Effector memory CD8-positive, alpha-beta T cell (primary cell): Measurements from ENCODE around the gene CDC14B.
A peak's percentile ranks its signal among the peaks of the same experiment; 100 is the strongest.
"Not testable (repeated sequence)": the region's sequence is repeated elsewhere in the genome, so short reads cannot be mapped to it uniquely, and the experiment has no call there.

Source experiments
- ATAC-seq: fragments of 150-1000 bp; cut with Tn5 transposase; replicated peaks from 2 replicates; pipeline ENCODE4 v1.10.0; 2021; ENCODE audit warnings: mild to moderate bottlenecking, moderate library complexity
- DNase-seq, 3 experiments: peaks; one replicate each; pipeline ENCODE4 v3.0.0; 2021
- H3K27ac Mint-ChIP-seq, 2 donors: one replicate each; pipeline ENCODE4 v1.8.0; 2022; ENCODE audit warnings: mild to moderate bottlenecking in 2 of 2, mixed read lengths in 2 of 2, moderate library complexity in 2 of 2
- H3K27me3 Mint-ChIP-seq, 2 donors: one replicate each; pipeline ENCODE4 v1.8.0; 2022; ENCODE audit warnings: mixed read lengths in 2 of 2
- H3K36me3 Mint-ChIP-seq: one replicate; pipeline ENCODE4 v1.8.0; 2022; ENCODE audit warnings: mild to moderate bottlenecking, moderate library complexity, mixed read lengths; ENCODE audit not compliant: insufficient read depth
- H3K4me1 Mint-ChIP-seq, 2 donors: one replicate each; pipeline ENCODE4 v1.8.0; 2022; ENCODE audit warnings: low read depth in 2 of 2, mixed read lengths in 2 of 2
- H3K4me3 Mint-ChIP-seq, 2 donors: one replicate each; pipeline ENCODE4 v1.8.0; 2022; ENCODE audit warnings: mild to moderate bottlenecking in 2 of 2, mixed read lengths in 2 of 2, moderate library complexity in 2 of 2
- H3K9me3 Mint-ChIP-seq, 2 donors: one replicate each; pipeline ENCODE4 v1.8.0; 2022; ENCODE audit warnings: mixed read lengths in 2 of 2

The CDC14B gene

DNA sequence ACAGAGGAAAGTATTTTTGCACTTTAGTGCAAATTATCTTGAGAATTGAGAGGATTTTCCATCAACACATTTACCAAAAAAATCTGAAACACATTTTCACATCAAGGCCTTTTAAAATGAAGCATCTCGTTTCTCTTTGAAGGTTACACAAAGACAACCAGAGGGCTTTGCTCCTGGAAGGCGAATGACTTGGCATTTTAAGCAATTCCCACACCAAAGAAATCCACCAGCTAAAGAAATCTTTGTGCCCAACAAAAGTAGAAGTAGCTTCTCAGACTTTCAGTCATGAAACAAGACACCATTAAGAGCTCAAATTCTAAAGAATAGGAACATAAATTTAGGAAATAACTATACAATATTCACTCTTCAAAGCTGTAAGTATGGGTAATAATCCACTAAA is 109.8 kb downstream of the CDC14B start:
- H3K4me3 Mint-ChIP-seq = no peak overlapping the region
- H3K27me3 Mint-ChIP-seq = no peaks in the 10 kb centered on the region
- DNase-seq (no peak), ATAC-seq (no peak)
- H3K36me3 Mint-ChIP-seq = peaks cover 3% of the 10 kb centered on the region
- no peaks in the 10 kb centered on the region for H3K4me1 Mint-ChIP-seq
- no peaks in the 10 kb centered on the region for H3K9me3 Mint-ChIP-seq
- peak overlapping the region in 1 of 2 donors; percentile 56 for H3K27ac Mint-ChIP-seq

DNA sequence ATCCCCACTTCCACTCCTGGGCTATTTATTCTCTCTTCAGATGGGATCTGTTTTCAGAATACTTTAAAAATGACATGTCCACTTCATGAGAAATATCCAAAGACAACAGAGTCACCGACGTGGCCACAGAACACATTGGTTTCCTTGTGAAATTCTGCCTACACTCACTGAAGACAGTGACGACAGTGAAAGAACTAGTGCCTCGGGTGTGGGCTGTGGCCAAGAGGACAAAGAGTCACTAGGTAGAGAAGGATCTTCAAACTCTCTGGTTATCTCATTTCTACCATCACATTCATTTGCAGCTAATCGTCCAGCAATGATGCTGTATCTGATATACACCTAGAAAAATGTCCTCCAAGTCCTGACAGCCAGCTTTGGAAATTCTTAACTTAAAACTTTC is 110.6 kb downstream of the CDC14B start:
- Mint-ChIP-seq H3K4me1 (no peaks in the 10 kb centered on the region), H3K27me3 (no peaks in the 10 kb centered on the region), H3K27ac (no peak overlapping the region), H3K36me3 (peaks cover 8% of the 10 kb centered on the region), H3K4me3 (no peak overlapping the region), H3K9me3 (no peaks in the 10 kb centered on the region)
- DNase-seq (no peak), ATAC-seq (no peak)

DNA sequence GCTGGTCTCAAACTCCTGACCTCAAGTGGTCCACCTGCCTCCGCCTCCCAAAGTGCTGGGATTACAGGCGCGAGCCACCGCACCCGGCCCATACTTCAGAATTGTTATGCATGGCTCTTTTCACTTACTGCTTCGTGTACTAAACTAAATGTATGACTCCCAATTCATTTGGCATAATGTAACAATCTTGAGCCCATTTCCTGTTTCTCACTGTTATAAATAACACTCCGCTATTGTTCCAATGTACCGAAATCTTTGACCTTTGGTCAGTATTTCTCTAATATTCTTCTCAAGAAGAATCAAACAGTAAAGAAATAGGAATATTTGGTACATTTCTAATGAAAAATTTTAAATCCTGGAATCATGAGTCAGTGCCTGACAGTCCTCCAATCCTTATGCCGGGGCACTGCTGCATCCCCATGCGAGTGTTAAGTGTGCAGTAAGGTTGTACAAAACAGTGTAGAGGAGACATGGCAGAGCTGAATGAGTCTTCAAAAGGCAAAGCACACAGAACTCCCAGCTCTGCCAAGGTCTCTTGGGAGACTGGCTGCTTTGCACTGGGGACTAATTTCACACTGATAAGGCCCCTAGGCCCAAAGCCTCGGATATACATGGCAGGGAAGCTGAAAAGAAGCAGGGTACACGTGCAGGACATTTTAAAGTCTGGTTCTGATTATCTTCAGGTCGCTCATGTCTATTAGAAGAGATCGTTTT is 111.3 kb downstream of the CDC14B start:
- no peak overlapping the region for H3K27ac Mint-ChIP-seq
- ATAC-seq (no peak), DNase-seq (no peak)
- H3K9me3 Mint-ChIP-seq = no peaks in the 10 kb centered on the region
- no peak overlapping the region for H3K4me3 Mint-ChIP-seq
- H3K36me3 Mint-ChIP-seq = peaks cover 9% of the 10 kb centered on the region
- no peaks in the 10 kb centered on the region for H3K4me1 Mint-ChIP-seq
- no peaks in the 10 kb centered on the region for H3K27me3 Mint-ChIP-seq

DNA sequence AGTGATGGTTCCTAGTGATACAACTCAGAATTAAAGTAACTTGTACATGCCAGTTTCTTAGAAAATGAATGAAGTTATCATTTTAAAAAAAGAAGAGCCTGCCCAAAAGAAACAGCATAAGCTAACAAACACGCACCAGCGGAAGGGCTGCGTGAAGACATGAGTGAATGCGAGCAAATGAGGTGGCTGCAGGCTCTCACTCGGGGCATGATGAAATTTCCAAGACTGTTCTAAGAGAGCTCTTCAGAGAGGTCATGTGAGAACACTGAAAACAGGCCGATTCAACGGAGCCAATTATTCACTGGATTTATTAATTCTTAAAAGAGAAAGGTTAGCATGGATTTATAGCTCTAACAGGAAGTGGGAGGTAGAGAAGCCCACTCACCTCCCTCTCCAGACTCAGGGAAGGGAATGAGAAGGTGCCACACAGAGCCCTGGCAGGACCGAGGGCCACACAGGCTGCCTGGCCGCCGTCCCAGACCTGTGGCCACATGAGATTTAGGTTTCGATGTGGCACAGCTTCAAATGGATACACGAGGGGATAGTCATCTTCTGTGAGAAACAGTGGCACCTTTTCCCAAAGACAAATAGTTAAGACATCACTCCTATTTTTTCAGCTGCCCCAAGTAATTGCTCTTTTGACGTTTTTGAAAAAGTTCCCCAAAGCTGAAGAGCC is 114.2 kb downstream of the CDC14B start:
- H3K4me3 Mint-ChIP-seq = no peak overlapping the region
- no peak overlapping the region for H3K27ac Mint-ChIP-seq
- H3K9me3 Mint-ChIP-seq = no peaks in the 10 kb centered on the region
- H3K27me3 Mint-ChIP-seq = no peaks in the 10 kb centered on the region
- H3K36me3 Mint-ChIP-seq = peaks cover 9% of the 10 kb centered on the region
- DNase-seq (no peak), ATAC-seq (no peak)
- H3K4me1 Mint-ChIP-seq = no peaks in the 10 kb centered on the region

DNA sequence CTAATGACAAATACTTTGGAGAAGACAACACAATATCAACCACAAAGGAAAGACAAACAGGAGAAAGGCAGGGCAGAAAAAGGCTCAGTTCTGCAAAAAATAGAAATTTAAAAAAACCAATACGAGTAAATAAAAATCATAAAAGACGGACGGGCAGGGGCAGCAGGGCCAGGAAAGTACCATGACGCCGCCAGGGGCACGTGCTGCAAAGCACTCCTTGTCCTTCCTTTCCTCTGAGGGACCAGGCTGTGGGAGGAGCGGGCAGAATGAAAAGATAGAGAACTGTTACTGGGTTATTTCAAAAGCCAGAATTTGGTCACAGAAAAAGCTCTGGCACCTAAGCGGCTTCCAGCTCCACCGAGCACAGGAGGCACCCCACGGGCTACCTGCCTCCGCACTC is 115.7 kb downstream of the CDC14B start:
- peaks cover 0 to under 1% of the 10 kb centered on the region in 2 donors for H3K4me1 Mint-ChIP-seq
- no peaks in the 10 kb centered on the region for H3K27me3 Mint-ChIP-seq
- DNase-seq = no peak
- no peaks in the 10 kb centered on the region for H3K9me3 Mint-ChIP-seq
- ATAC-seq = no peak
- H3K4me3 Mint-ChIP-seq = no peak overlapping the region
- peaks cover 9% of the 10 kb centered on the region for H3K36me3 Mint-ChIP-seq
- no peak overlapping the region for H3K27ac Mint-ChIP-seq

DNA sequence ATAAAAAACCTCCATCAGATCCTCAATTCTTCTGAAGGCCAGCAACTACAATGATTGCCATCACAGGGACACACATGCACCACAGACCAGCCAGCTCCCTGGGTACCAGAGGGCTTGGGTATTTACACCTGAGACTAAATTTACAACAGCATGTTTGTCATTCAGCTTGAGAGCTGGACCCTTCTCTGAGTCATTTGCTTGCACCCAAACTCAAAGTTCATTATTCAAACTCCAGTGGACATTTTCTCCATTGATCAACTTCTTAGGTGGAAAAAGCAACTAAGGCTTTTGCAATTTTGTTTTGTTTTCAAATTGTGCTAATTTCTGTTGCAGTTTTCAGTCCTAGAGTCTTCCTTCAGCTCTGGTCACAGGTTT is 116.3 kb downstream of the CDC14B start:
- not testable (repeated sequence) for DNase-seq, H3K27ac Mint-ChIP-seq, H3K4me3 Mint-ChIP-seq, H3K4me1 Mint-ChIP-seq, H3K9me3 Mint-ChIP-seq, H3K27me3 Mint-ChIP-seq, H3K36me3 Mint-ChIP-seq, ATAC-seq

DNA sequence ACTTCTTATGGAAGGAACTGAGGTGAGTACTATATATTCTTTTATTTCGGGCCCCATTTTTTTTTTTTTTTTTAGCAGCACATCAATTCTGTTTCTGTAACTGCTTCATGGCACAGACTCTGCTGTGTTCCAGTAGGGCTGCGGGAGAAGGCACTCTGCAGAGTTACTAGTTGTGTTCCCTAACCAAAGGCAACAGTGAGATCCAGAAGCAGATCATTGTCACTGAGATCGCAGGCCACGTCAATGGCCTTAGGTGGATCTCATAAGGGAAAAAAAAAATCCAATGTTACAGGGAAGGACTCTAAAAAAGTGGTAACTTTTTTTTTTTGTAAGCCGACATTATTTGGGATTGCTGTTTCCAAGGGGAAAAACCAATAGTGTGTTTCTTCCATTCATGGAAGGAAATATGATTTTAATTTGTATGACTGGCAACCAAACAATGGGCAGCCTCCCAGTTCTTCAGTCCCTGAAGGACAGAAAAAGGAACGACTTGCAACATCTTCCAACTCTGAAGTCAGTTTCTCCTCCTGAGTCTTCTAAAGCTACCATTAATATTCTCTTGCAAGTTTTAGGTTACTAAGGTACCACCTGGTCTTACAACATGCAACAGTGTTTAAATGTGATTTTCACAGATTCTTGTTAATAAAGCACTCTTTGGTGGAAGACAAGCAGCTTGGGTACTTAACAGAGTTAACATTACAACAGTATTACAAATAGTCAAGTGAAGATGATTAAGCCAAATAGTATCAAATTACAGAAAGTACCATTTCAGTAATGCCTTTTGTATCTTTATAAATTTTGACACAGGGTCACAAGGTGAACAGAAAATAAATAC is 116.9 kb downstream of the CDC14B start:
- peaks cover 0 to 2% of the 10 kb centered on the region in 2 donors for H3K4me1 Mint-ChIP-seq
- H3K27ac Mint-ChIP-seq = no peak overlapping the region
- DNase-seq (no peak), ATAC-seq (no peak)
- peaks cover 9% of the 10 kb centered on the region for H3K36me3 Mint-ChIP-seq
- no peaks in the 10 kb centered on the region for H3K27me3 Mint-ChIP-seq
- no peak overlapping the region for H3K4me3 Mint-ChIP-seq
- no peaks in the 10 kb centered on the region for H3K9me3 Mint-ChIP-seq

DNA sequence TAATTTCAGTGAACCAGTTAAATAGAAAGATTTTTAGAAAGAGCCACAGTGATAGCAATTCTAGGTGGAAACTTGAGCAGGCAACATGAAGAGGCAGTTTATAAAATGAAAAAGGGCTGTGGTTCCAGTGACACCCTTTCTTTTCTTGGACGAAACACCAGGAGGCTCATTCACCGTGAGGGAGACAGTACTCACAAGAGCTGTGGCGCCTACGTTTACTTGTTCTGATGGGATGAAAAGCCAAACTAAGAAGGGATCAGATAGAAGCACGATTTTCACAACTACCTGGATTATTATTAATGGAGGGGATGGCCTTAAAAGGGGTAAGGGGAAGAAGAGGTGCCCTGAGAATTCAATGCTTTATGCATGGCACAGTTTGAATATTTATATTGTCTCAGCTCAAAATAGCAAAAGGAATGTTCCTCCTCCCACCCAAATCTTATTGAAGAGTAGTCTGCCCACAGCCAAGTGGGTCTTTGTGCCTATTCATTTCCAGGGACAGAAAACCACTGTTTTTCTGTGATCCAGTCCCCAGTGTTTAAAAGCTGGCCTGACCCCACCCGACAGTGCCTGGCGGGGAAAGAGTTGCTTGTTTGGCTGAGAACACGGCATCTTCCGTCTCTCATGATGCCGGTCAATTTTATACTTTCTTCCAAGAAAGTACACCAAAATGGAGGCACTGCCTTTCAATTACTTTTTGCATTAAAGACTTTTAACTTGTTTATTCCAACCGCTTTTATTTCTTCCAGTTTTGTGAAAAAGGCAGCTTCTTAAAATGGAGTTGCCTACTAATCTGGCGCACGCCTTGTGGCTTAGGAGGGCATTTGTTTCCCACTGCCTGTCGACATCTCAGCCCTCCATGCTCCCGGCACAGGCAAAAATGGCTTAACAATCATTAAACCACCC is 117.8 kb downstream of the CDC14B start:
- ATAC-seq (no peak), DNase-seq (no peak)
- Mint-ChIP-seq H3K4me1 (peaks cover 0 to 2% of the 10 kb centered on the region in 2 donors), H3K27me3 (no peaks in the 10 kb centered on the region), H3K27ac (no peak overlapping the region), H3K4me3 (no peak overlapping the region), H3K9me3 (no peaks in the 10 kb centered on the region), H3K36me3 (peaks cover 9% of the 10 kb centered on the region)

DNA sequence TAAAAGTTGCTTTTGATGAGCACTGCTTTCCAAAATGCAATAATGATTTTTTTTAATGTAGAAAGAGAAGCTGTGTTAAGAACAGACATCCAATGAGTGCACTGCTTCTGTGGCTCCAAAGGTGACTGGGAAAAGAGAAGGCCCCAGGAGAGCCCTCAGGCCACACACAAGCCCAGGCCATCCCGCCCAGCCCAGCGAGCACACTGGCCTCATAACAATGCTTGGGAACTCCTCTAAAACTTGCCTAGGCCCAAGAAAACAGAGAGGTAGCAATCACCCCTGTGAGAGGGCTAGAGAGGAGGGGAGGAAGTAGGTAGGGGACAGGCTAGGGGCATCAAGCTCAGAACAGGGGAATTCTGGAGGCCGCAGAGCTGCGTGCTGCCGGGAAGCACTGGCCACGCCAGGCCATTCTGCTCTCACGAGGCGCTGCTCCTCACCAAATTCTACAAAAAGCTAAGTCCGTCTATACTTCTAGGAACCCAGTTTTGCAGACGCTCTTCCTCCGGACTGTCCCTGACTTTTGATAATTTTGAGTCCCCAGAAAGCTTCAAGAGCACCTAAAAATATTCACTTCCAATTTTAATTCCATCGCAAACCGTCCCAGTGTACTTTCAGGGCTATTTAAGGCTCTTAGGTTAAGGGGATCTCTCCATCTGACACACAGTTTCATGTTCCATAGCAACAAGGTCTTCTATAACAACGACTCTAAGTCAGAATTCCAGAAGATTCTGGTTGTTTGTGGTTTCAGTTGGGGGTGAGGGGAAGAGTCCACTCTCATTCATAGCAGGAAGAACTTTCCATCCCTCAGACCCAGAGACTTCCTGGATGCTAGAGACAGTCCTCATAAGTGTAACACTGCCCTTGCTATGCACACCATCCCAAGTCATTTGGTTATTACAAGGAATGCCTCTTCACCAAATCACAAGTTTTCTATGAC is 118.7 kb downstream of the CDC14B start:
- peaks cover 9% of the 10 kb centered on the region for H3K36me3 Mint-ChIP-seq
- no peaks in the 10 kb centered on the region for H3K27me3 Mint-ChIP-seq
- no peak overlapping the region for H3K4me3 Mint-ChIP-seq
- H3K27ac Mint-ChIP-seq = peak overlapping the region in 1 of 2 donors; percentile 19
- H3K9me3 Mint-ChIP-seq = no peaks in the 10 kb centered on the region
- DNase-seq (no peak), ATAC-seq (no peak)
- peaks cover 0 to 2% of the 10 kb centered on the region in 2 donors for H3K4me1 Mint-ChIP-seq

DNA sequence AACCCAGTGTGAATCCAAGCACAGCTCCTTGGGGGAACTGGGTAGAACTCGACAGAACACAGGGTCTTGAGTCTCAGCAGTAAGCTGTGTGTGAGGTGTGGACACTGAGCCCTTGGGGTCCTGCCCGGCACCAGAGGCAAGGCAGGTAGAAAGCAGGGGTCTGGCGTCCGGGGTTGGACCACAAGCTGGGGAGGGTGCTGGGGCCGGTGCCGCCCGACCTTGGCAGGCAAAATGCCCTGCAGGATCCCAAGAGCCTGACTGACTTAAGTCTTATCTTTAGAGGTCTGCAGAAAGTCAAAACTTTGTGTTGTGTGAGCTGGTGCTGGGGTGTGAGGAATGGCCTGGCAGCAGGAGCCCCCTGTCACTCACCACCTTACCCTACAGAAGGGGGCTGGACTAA is 120.4 kb downstream of the CDC14B start:
- DNase-seq = no peak
- peaks cover 0 to 4% of the 10 kb centered on the region in 2 donors for H3K4me1 Mint-ChIP-seq
- no peak for ATAC-seq
- peaks cover 7% of the 10 kb centered on the region for H3K36me3 Mint-ChIP-seq
- H3K27ac Mint-ChIP-seq = no peak overlapping the region
- no peak overlapping the region for H3K4me3 Mint-ChIP-seq
- H3K9me3 Mint-ChIP-seq = no peaks in the 10 kb centered on the region
- H3K27me3 Mint-ChIP-seq = no peaks in the 10 kb centered on the region

DNA sequence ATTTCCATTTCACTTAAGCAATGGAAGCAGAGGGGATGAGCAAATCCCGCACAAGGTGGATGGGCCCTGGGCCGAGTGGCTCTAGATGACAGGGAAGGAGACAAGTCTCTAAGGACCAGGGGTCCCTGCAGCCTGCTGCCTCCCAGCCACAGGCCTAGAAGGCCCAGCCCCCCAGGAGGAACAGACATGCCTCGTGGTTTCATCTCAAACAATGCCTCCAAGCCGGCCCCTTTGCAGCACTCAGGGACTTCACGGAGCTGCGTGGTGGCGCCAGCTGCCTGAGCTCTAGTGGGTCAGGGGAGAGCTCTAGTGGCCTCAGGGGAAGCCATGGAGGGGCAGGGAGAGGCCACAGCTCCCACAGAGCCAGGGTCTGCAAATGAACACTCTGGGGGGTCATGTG is 120.8 kb downstream of the CDC14B start:
- peaks cover 3% of the 10 kb centered on the region for H3K36me3 Mint-ChIP-seq
- H3K4me3 Mint-ChIP-seq = no peak overlapping the region
- no peak overlapping the region for H3K27ac Mint-ChIP-seq
- H3K9me3 Mint-ChIP-seq = no peaks in the 10 kb centered on the region
- no peaks in the 10 kb centered on the region for H3K27me3 Mint-ChIP-seq
- peaks cover 0 to 6% of the 10 kb centered on the region in 2 donors for H3K4me1 Mint-ChIP-seq
- ATAC-seq (no peak), DNase-seq (no peak)

DNA sequence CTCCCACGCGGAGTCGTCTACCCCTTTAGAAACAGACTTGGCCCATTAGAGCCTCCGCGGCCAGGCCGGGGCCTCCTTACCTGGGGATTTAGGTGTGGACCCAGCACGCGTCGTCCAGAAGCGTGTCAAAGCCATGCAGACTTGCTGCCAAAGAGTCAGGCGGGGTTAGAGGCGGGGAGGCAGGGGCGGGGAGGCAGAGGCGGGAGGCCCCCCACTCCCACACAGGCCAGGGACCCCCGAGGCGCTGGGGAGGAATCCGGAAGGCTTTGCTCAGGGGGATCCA is 122.6 kb downstream of the CDC14B start:
- no peak overlapping the region for H3K4me3 Mint-ChIP-seq
- no peak overlapping the region for H3K27ac Mint-ChIP-seq
- no peaks in the 10 kb centered on the region for H3K9me3 Mint-ChIP-seq
- H3K4me1 Mint-ChIP-seq = peaks cover 0 to 6% of the 10 kb centered on the region in 2 donors
- DNase-seq (no peak), ATAC-seq (no peak)
- peaks cover 3% of the 10 kb centered on the region for H3K36me3 Mint-ChIP-seq
- no peaks in the 10 kb centered on the region for H3K27me3 Mint-ChIP-seq
